GM12872 (cell line): ENCODE data around the gene SIMC1.

Experiments
- TF ChIP-seq, protein P1 (sequence below): IDR thresholded peaks from 3 replicates; pipeline ENCODE4 v1.5.1; 2011; ENCODE audit warnings: low read depth, mild to moderate bottlenecking, low read length, moderate library complexity; ENCODE audit not compliant: insufficient read depth

Gene SIMC1

GRCh38 chr5:176394096-176394495, 155.9 kb downstream of the SIMC1 start:
- TF ChIP-seq, protein P1, sequence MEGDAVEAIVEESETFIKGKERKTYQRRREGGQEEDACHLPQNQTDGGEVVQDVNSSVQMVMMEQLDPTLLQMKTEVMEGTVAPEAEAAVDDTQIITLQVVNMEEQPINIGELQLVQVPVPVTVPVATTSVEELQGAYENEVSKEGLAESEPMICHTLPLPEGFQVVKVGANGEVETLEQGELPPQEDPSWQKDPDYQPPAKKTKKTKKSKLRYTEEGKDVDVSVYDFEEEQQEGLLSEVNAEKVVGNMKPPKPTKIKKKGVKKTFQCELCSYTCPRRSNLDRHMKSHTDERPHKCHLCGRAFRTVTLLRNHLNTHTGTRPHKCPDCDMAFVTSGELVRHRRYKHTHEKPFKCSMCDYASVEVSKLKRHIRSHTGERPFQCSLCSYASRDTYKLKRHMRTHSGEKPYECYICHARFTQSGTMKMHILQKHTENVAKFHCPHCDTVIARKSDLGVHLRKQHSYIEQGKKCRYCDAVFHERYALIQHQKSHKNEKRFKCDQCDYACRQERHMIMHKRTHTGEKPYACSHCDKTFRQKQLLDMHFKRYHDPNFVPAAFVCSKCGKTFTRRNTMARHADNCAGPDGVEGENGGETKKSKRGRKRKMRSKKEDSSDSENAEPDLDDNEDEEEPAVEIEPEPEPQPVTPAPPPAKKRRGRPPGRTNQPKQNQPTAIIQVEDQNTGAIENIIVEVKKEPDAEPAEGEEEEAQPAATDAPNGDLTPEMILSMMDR, result no peak

GRCh38 chr5:176394881-176395675, 156.9 kb downstream of the SIMC1 start:
- TF ChIP-seq, protein P1, result no peak
